ENCODE measurements around the gene ACACA. TPM values are rescaled to one million over a fixed set of nuclear protein-coding genes. Genes with fewer than 3 reads are reported as not detected.

The ACACA gene
- total RNA-seq, 4 donors from 2014 or later, result 30.6 to 102 (median 50.5) TPM

- no peak for TF ChIP-seq CTCF (IDR thresholded peaks at IDR 0.05; ENCODE audit: low read depth)
Measured at GRCh38 chr17:37187262-37187661, 219.4 kb downstream of the ACACA start.

- no peak for TF ChIP-seq CTCF (IDR thresholded peaks at IDR 0.05; ENCODE audit: low read depth)
Measured at GRCh38 chr17:37182786-37183465, 223.7 kb downstream of the ACACA start.

GRCh38 chr17:37180376-37180775, 226.3 kb downstream of the ACACA start:
- no peak for TF ChIP-seq CTCF (IDR thresholded peaks at IDR 0.05; ENCODE audit: low read depth)

- TF ChIP-seq CTCF (IDR thresholded peaks at IDR 0.05; ENCODE audit: low read depth), result no peak
Measured at GRCh38 chr17:37179893-37180292, 226.7 kb downstream of the ACACA start.

- no peak for TF ChIP-seq CTCF (IDR thresholded peaks at IDR 0.05; ENCODE audit: low read depth)
Measured at GRCh38 chr17:37177254-37177870, 229.3 kb downstream of the ACACA start.

GRCh38 chr17:37176723-37177122, 229.9 kb downstream of the ACACA start:
- no peak for TF ChIP-seq CTCF (IDR thresholded peaks at IDR 0.05; ENCODE audit: low read depth)

GRCh38 chr17:37174205-37174604, 232.4 kb downstream of the ACACA start:
- no peak for TF ChIP-seq CTCF (IDR thresholded peaks at IDR 0.05; ENCODE audit: low read depth)

Measured in subcutaneous adipose tissue (tissue), 4 donors.